ENCODE results near the gene XAGE5. TPM values are rescaled to one million over a fixed set of nuclear protein-coding genes. Genes with fewer than 3 reads are reported as not detected.

The XAGE5 gene, protein sequence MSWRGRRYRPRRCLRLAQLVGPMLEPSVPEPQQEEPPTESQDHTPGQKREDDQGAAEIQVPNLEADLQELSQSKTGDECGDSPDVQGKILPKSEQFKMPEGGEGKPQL
- total RNA-seq: not detected in 2 replicates

DNA sequence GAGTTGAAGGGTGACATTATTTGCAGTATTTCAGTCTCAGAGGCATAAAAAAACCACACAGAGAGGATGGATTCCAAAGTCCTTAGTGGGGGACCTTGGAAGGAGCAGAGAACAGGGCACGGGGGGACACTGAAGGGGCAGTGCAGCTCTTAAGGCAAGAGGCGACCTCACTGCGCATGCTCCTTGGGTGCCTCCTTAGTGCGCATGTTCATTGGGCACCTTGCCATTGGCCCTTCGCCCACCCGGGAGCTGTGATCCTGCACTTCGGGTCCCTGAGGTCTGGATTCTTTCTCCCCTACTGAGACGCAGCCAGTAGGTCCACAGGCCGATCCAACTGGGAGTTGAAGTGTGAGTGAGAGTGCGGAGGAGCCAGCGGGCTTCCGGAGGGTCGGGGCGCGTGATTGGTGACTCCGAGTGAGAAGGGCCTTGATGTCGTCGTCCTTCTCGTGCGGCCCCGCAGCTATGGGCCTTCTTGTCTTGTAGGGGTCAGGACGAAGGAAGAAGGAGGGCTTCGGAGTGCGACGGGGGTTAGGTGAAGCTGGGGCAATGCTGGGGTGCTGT is at the start of gene XAGE5:
Gene XAGE5, plus strand, starts transcription at position 223 of the 561 bp plus-strand sequence. CDS start 1,280 bp downstream, outside the sequence.

DNA sequence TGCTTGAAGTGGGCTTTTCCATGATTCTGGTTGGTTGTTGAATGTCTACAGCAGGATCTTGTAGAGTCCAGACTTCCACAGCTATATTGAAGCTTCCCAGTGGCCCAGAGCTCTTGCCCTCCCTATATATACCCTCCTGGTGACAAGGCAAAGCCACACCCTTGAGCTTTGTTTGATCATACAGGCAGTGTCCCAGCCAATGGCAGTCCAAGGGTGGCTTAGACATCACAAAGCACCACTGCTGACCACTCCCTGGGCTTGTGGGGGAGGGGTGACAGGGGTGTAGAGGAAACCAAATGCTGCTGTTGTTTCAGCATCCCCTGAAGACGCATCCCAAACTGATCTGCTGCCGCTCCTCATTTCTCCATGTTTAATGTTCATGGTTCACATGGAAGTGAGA is 13.8 kb upstream of the XAGE5 start, which contains the start of gene SPANXN5:
Gene SPANXN5, minus strand, starts transcription at position 101 of the 400 bp plus-strand sequence. Its CDS starts 79 bp downstream, at position 22.

Other genes starting within 250 kb of the XAGE5 start
- gene SSX7, start 156.4 kb upstream of the XAGE5 start, total RNA-seq: not detected in 2 replicates
- gene SSX2, start 104.1 kb upstream of the XAGE5 start, total RNA-seq: not detected in 2 replicates
- not detected in 2 replicates for gene SSX2B, start 60.0 kb upstream of the XAGE5 start, total RNA-seq
- not detected in 2 replicates for gene SPANXN5, start 13.9 kb upstream of the XAGE5 start, total RNA-seq
- gene XAGE3, start 56.8 kb downstream of the XAGE5 start, total RNA-seq: not detected in 2 replicates
- gene FAM156B, start 86.0 kb downstream of the XAGE5 start, total RNA-seq: 12.3 and 21.7 TPM in 2 replicates
- 15.6 and 16.5 TPM in 2 replicates for gene FAM156A, start 147.2 kb downstream of the XAGE5 start, total RNA-seq
- 2.9 and 5.5 TPM in 2 replicates for gene GPR173, start 237.5 kb downstream of the XAGE5 start, total RNA-seq